Trophoblast cell (in vitro differentiated cells and primary cell): ENCODE data around the gene CCL5.
A peak's percentile ranks its signal among the peaks of the same experiment; 100 is the strongest.

ENCODE experiments used
- DNase-seq, 2 donors: peaks; one replicate each; pipeline ENCODE4 v3.0.0-alpha.2; 2016
- H2AFZ ChIP-seq: 2 replicates; pipeline ENCODE4 v1.6.1; 2013; ENCODE audit warnings: low read length, moderate library complexity, mild to moderate bottlenecking; ENCODE audit not compliant: insufficient read depth, poor library complexity
- H2AK5ac ChIP-seq: 2 replicates; pipeline ENCODE4 v1.6.1; 2013; ENCODE audit warnings: mild to moderate bottlenecking, low read length
- H2BK120ac ChIP-seq: 2 replicates; pipeline ENCODE4 v1.6.1; 2013; ENCODE audit warnings: low read length, mild to moderate bottlenecking, moderate library complexity; ENCODE audit not compliant: insufficient read depth, poor library complexity
- H2BK12ac ChIP-seq: 2 replicates; pipeline ENCODE4 v1.6.1; 2013; ENCODE audit warnings: mild to moderate bottlenecking, low read length, moderate library complexity
- H2BK5ac ChIP-seq: 2 replicates; pipeline ENCODE4 v1.6.1; 2013; ENCODE audit warnings: low read length, low read depth, moderate library complexity, mild to moderate bottlenecking; ENCODE audit not compliant: poor library complexity
- H3K14ac ChIP-seq: 2 replicates; pipeline ENCODE4 v1.6.1; 2013; ENCODE audit warnings: mild to moderate bottlenecking, low read length
- H3K18ac ChIP-seq: 2 replicates; pipeline ENCODE4 v1.6.1; 2013; ENCODE audit warnings: mild to moderate bottlenecking, low read length
- H3K23ac ChIP-seq: 2 replicates; pipeline ENCODE4 v1.6.1; 2013; ENCODE audit warnings: low read length
- H3K27ac ChIP-seq: 2 replicates; pipeline ENCODE4 v1.5.1; 2013; ENCODE audit warnings: low read depth, mild to moderate bottlenecking, inconsistent platforms, low read length, moderate library complexity
- H3K27me3 ChIP-seq: 2 replicates; pipeline ENCODE4 v1.6.1; 2013; ENCODE audit warnings: inconsistent platforms, mild to moderate bottlenecking, low read length, moderate library complexity; ENCODE audit not compliant: insufficient read depth
- H3K36me3 ChIP-seq, 2 experiments: 1 replicate in 1 of 2; 2 replicates in 1 of 2; pipeline ENCODE4 v1.6.1; 2013; ENCODE audit warnings: low read length in 2 of 2, mild to moderate bottlenecking in 2 of 2, moderate library complexity in 1 of 2; ENCODE audit not compliant: insufficient read depth in 2 of 2, control insufficient read depth in 1 of 2
- H3K4ac ChIP-seq: 2 replicates; pipeline ENCODE4 v1.6.1; 2013; ENCODE audit warnings: low read depth, mild to moderate bottlenecking, low read length, moderate library complexity
- H3K4me1 ChIP-seq, 2 experiments: 1 replicate in 1 of 2; 2 replicates in 1 of 2; pipeline ENCODE4 v1.6.1; 2013; ENCODE audit warnings: low read length in 2 of 2, mild to moderate bottlenecking in 2 of 2, moderate library complexity in 1 of 2; ENCODE audit not compliant: insufficient read depth in 2 of 2, control insufficient read depth in 1 of 2
- H3K4me2 ChIP-seq: 2 replicates; pipeline ENCODE4 v1.6.1; 2013; ENCODE audit warnings: inconsistent platforms, mild to moderate bottlenecking, low read length, moderate library complexity
- H3K4me3 ChIP-seq: 2 replicates; pipeline ENCODE4 v1.5.1; 2013; ENCODE audit warnings: mild to moderate bottlenecking, low read depth, low read length, inconsistent platforms
- H3K79me1 ChIP-seq: one replicate; pipeline ENCODE4 v1.6.1; 2013; ENCODE audit warnings: low read length
- H3K79me2 ChIP-seq: 2 replicates; pipeline ENCODE4 v1.6.1; 2013; ENCODE audit warnings: low read length, mild to moderate bottlenecking; ENCODE audit not compliant: control insufficient read depth, insufficient read depth, poor library complexity
- H3K9ac ChIP-seq: 2 replicates; pipeline ENCODE4 v1.6.1; 2013; ENCODE audit warnings: mild to moderate bottlenecking, low read length
- H3K9me3 ChIP-seq: 2 replicates; pipeline ENCODE4 v1.6.1; 2013; ENCODE audit warnings: low read depth, mild to moderate bottlenecking, control low read depth, inconsistent platforms, low read length; ENCODE audit not compliant: insufficient read depth
- H4K12ac ChIP-seq: 2 replicates; pipeline ENCODE4 v1.6.1; 2013; ENCODE audit warnings: low read depth, mild to moderate bottlenecking, low read length, moderate library complexity
- H4K8ac ChIP-seq: 2 replicates; pipeline ENCODE4 v1.6.1; 2013; ENCODE audit warnings: low read depth, mild to moderate bottlenecking, low read length, moderate library complexity
- H4K91ac ChIP-seq: one replicate; pipeline ENCODE4 v1.6.1; 2013; ENCODE audit warnings: low read depth, mild to moderate bottlenecking, low read length, moderate library complexity
- WGBS: extraction: QIAGEN DNeasy Blood & Tissue Kit; methylation state at CpG from one replicate; pipeline ENCODE4 v1.1.7; 2013; ENCODE audit warnings: missing lambda C conversion rate; ENCODE audit not compliant: insufficient read length, insufficient coverage; ENCODE audit errors: extremely low coverage; 5-methylcytosine and 5-hydroxymethylcytosine counted together

CCL5 gene

DNA sequence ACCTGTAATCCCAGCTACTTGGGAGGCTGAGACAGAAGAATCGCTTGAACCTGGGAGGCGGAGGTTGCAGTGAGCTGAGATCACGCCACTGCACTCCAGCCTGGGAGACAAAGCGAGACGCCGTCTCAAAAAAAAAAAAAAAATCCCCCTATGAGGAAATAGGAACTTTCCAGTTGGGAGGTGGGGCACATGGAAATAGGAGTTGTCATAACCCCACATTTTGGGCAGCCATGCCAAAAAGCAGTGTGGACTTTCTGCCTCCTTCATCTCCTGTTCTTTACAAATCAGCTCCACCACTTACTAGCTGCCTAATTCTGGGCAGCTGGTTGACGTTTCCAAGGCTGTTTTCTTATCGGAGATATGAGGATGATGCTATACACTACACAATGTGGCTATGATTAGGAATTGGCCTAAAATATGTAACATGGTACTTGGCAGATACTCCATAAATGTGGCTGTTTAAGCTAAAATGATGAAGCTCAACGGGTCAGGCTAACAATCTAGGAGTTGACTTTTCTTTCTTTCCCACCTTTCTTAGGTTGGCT, 21.5 kb upstream of the CCL5 start:
- peak overlapping the region; percentile 86 for H3K27ac ChIP-seq
- H2AFZ ChIP-seq, result no peak overlapping the region
- H2BK5ac ChIP-seq, result peak overlapping the region; percentile 45

DNA sequence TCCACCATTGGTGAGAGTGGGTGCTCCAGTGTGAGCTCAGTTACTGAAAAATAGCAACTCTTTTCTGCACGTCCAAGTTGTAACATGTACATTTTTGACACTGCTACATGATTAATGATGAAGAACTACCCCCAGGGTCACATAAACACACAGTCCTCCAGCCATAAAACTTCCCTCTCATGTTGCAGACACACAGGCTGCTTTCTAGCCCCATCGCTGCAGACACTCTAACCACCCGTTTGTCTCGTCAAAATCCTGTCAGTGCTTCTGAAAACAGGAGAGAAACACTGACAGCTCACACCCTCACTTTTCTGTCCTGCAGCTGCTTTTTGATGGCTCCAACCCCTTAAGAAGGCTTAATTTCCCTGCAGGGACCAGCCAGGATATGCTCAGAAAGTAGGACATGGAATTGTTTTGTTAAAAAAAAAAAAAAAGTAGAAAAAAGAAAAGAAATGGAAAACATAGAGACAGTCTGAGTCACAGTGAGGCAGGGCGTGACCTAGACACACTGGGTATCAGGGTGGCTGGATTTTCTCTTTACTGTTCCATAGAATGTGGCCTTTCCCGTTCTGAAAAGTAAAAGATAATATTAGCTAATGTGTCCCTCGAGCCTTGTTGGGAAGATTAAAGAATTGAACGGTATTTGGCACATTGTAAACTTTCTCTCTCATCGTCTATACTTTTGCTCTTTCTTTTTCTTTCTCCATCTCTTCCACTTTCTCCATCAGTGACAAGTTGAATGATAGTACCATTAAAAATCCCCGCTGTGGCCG, 20.7 kb upstream of the CCL5 start:
- Histone ChIP-seq H2AFZ (no peak overlapping the region), H2AK5ac (no peak overlapping the region), H3K4me1 (peaks cover 16 to 36% of the 10 kb centered on the region in 2 experiments), H3K23ac (no peak overlapping the region), H3K36me3 (no peaks in the 10 kb centered on the region), H3K18ac (no peak overlapping the region), H3K79me2 (no peaks in the 10 kb centered on the region), H2BK5ac (peak overlapping the region; percentile 45), H3K79me1 (peaks cover 35% of the 10 kb centered on the region), H3K27me3 (no peaks in the 10 kb centered on the region), H4K91ac (peak overlapping the region; percentile 79), H2BK120ac (peak overlapping the region; percentile 37), H3K4me2 (peak overlapping the region; percentile 37), H4K12ac (no peak overlapping the region), H2BK12ac (peak overlapping the region; percentile 65), H4K8ac (no peak overlapping the region), H3K4me3 (no peak overlapping the region), H3K9ac (no peak overlapping the region), H3K14ac (no peak overlapping the region), H3K27ac (peak overlapping the region; percentile 86), H3K9me3 (peaks cover 2% of the 10 kb centered on the region), H3K4ac (no peak overlapping the region)
- DNase-seq, result peak; percentile 82 to 90
- WGBS, result no CpG with 5 or more reads among the region's 11 CpGs

More for the DNA sequence above, 21.5 kb upstream of the CCL5 start:
- Histone ChIP-seq H2AK5ac (no peak overlapping the region), H3K36me3 (no peaks in the 10 kb centered on the region), H3K79me1 (peaks cover 31% of the 10 kb centered on the region), H4K91ac (peak overlapping the region; percentile 79), H3K18ac (no peak overlapping the region), H3K9ac (no peak overlapping the region), H2BK120ac (peak overlapping the region; percentile 37), H3K79me2 (no peaks in the 10 kb centered on the region), H3K9me3 (no peaks in the 10 kb centered on the region), H3K4me3 (no peak overlapping the region), H3K4ac (peak overlapping the region; percentile 37), H3K27me3 (no peaks in the 10 kb centered on the region), H3K4me1 (peaks cover 16 to 32% of the 10 kb centered on the region in 2 experiments), H3K23ac (no peak overlapping the region), H2BK12ac (peak overlapping the region; percentile 92), H4K12ac (no peak overlapping the region), H3K4me2 (no peak overlapping the region), H4K8ac (peak overlapping the region; percentile 66), H3K14ac (peak overlapping the region; percentile 49)
- peak in 1 of 2 donors; percentile 57 for DNase-seq
- WGBS, result no CpG with 5 or more reads among the region's 9 CpGs

DNA sequence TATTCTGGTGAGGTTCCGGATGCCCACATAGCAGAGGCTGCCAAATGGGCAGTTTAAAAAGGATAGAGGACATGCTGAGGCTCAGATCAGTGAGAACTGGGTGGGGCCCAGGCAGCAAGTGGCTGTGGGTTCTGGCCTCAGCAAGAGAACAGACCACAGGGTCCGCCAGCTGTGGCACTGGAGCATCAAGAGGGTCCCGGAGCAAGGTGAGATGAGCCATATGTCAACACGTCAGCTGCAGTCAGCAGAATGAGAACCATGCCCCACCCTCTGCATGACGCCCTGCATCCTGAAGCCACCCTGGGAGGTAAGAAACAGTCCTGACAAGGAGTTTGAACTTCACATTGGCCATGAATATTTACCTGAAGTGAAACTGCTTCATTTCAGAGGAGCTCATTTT, 20.1 kb upstream of the CCL5 start:
- Histone ChIP-seq H3K79me1 (peaks cover 35% of the 10 kb centered on the region), H3K4ac (no peak overlapping the region), H2BK12ac (peak overlapping the region; percentile 61), H3K27me3 (no peaks in the 10 kb centered on the region), H2BK5ac (peak overlapping the region; percentile 45), H3K36me3 (no peaks in the 10 kb centered on the region), H3K27ac (peak overlapping the region; percentile 86), H3K18ac (peak overlapping the region; percentile 26), H4K8ac (peak overlapping the region; percentile 27), H3K23ac (no peak overlapping the region), H3K9me3 (peaks cover 2% of the 10 kb centered on the region), H3K4me2 (peak overlapping the region; percentile 37), H3K9ac (no peak overlapping the region), H2AFZ (no peak overlapping the region), H3K4me3 (peak overlapping the region; percentile 54), H4K12ac (no peak overlapping the region), H3K14ac (peak overlapping the region; percentile 56), H3K4me1 (peaks cover 16 to 36% of the 10 kb centered on the region in 2 experiments), H3K79me2 (no peaks in the 10 kb centered on the region), H2BK120ac (peak overlapping the region; percentile 26), H4K91ac (peak overlapping the region; percentile 80), H2AK5ac (no peak overlapping the region)
- WGBS, result no CpG with 5 or more reads among the region's 5 CpGs
- DNase-seq, result peak in 1 of 2 donors; percentile 24

DNA sequence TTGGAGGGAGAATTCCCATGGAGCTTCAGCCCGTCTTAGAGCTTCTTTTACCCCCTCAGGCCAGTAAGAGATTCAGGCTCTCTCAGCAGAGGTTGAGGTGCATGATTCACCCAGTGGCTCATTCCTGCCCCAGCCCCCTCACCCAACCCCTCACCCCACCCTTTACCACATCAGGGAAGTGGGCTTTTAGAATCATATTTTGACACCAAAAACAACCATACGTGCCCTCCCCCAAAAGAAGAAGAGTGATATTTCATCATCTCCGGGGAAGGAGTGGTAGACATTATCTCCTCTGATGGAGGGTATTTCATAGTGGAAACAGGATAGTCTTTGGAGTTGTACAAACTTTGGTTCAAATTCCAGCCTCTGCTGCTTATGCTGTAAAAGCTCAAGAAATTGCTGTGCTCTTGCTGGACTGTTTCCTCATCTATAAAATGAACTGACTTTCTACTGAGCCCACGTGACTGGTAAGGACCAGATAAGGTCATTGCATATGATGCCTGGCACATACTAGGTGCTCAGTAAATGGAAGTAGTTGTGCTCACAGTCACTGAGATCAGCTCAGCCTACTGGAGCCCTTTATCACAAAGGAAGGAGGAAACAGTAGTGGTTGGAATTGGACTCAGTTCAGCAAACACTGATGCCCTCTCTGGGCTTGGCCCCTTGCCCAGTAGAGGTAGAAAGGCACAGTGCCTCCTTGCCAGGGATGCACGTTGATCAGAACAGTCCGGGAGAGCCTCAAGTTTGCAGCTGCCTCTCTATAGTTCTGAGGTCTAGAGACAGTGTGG, 18.3 kb upstream of the CCL5 start:
- no peak overlapping the region for H4K8ac ChIP-seq
- H2BK120ac ChIP-seq, result peak overlapping the region; percentile 52
- H3K18ac ChIP-seq, result peak overlapping the region; percentile 16
- WGBS, result no CpG with 5 or more reads among the region's 6 CpGs
- H3K9me3 ChIP-seq, result peaks cover 2% of the 10 kb centered on the region
- no peak overlapping the region for H3K4ac ChIP-seq
- peak overlapping the region; percentile 64 for H3K14ac ChIP-seq
- no peak overlapping the region for H2BK5ac ChIP-seq
- H3K4me2 ChIP-seq, result no peak overlapping the region
- H2AFZ ChIP-seq, result no peak overlapping the region
- H3K27ac ChIP-seq, result no peak overlapping the region
- H2BK12ac ChIP-seq, result peak overlapping the region; percentile 89
- no peak overlapping the region for H3K9ac ChIP-seq
- H4K91ac ChIP-seq, result peak overlapping the region; percentile 78
- no peak overlapping the region for H3K4me3 ChIP-seq
- H3K79me2 ChIP-seq, result no peaks in the 10 kb centered on the region
- no peak for DNase-seq
- peak overlapping the region; percentile 44 for H2AK5ac ChIP-seq
- H3K23ac ChIP-seq, result no peak overlapping the region
- H3K36me3 ChIP-seq, result no peaks in the 10 kb centered on the region
- no peak overlapping the region for H4K12ac ChIP-seq
- H3K4me1 ChIP-seq, result peaks cover 14 to 35% of the 10 kb centered on the region in 2 experiments
- H3K79me1 ChIP-seq, result peaks cover 34% of the 10 kb centered on the region
- no peaks in the 10 kb centered on the region for H3K27me3 ChIP-seq
